Progenitor cell of endocrine pancreas (in vitro differentiated cells): ENCODE data around the gene DCAF4L1. TPM values are rescaled to one million over a fixed set of nuclear protein-coding genes. Genes with fewer than 3 reads are reported as not detected.
A peak's percentile ranks its signal among the peaks of the same experiment; 100 is the strongest.

Experiments
- DNase-seq: peaks from one replicate; pipeline ENCODE4 v3.0.0; 2021; ENCODE audit warnings: low spot score; ENCODE audit not compliant: unreplicated experiment
- H3K27ac Mint-ChIP-seq: 2 replicates; pipeline ENCODE4 v1.8.0; 2021; ENCODE audit warnings: mild to moderate bottlenecking, moderate library complexity, mixed read lengths
- H3K27me3 Mint-ChIP-seq: 2 replicates; pipeline ENCODE4 v1.8.0; 2021; ENCODE audit warnings: mixed read lengths
- H3K36me3 Mint-ChIP-seq: 2 replicates; pipeline ENCODE4 v1.8.0; 2022; ENCODE audit warnings: mixed read lengths; ENCODE audit not compliant: insufficient read depth
- H3K4me1 Mint-ChIP-seq: 2 replicates; pipeline ENCODE4 v1.8.0; 2021; ENCODE audit warnings: low read depth, mixed read lengths
- H3K4me3 Mint-ChIP-seq: 2 replicates; pipeline ENCODE4 v1.8.0; 2021; ENCODE audit warnings: low read depth, mild to moderate bottlenecking, moderate library complexity, mixed read lengths
- H3K9me3 Mint-ChIP-seq: 2 replicates; pipeline ENCODE4 v1.8.0; 2021; ENCODE audit warnings: low read depth, mixed read lengths
- total RNA-seq: library from RNA; stranded (reverse); gene quantifications from 2 replicates; pipeline ENCODE4 v1.2.1, GENCODE V29; 2021
- TF ChIP-seq, protein P1 (sequence below): fragments of 200-600 bp; sonication (generic); IDR thresholded peaks from one replicate; pipeline ENCODE4 v1.5.0; 2021; ENCODE audit warnings: antibody characterized with exemption, mild to moderate bottlenecking; ENCODE audit not compliant: unreplicated experiment

Gene DCAF4L1
- total RNA-seq, 1 donor from 2014 or later: 0.17 TPM

DNA sequence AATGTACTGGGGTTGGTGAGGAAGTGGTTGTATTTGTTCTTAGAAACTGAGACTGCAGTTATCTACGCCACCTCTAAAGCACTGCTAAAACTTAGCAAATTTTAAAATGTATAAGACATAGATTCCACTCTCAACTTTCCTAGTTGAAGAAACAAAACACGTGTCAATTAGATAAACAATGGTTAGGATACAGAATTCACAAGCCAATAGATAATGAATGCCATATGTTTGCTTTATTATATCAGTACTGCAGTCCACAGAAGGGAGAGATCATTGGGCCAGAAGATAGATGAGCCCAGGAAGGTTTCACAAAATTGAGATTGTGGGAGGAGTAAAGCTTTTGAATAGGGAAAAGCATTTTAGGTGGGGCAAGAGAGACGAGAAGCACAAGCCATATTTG is 32.0 kb upstream of the DCAF4L1 start:
- no peak for DNase-seq
- Mint-ChIP-seq H3K9me3 (no peaks in the 10 kb centered on the region), H3K27me3 (no peaks in the 10 kb centered on the region), H3K4me1 (no peaks in the 10 kb centered on the region), H3K36me3 (peaks cover 6% of the 10 kb centered on the region), H3K27ac (peak overlapping the region; percentile 1), H3K4me3 (no peak overlapping the region)
- TF ChIP-seq, protein P1, sequence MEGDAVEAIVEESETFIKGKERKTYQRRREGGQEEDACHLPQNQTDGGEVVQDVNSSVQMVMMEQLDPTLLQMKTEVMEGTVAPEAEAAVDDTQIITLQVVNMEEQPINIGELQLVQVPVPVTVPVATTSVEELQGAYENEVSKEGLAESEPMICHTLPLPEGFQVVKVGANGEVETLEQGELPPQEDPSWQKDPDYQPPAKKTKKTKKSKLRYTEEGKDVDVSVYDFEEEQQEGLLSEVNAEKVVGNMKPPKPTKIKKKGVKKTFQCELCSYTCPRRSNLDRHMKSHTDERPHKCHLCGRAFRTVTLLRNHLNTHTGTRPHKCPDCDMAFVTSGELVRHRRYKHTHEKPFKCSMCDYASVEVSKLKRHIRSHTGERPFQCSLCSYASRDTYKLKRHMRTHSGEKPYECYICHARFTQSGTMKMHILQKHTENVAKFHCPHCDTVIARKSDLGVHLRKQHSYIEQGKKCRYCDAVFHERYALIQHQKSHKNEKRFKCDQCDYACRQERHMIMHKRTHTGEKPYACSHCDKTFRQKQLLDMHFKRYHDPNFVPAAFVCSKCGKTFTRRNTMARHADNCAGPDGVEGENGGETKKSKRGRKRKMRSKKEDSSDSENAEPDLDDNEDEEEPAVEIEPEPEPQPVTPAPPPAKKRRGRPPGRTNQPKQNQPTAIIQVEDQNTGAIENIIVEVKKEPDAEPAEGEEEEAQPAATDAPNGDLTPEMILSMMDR: no peak

DNA sequence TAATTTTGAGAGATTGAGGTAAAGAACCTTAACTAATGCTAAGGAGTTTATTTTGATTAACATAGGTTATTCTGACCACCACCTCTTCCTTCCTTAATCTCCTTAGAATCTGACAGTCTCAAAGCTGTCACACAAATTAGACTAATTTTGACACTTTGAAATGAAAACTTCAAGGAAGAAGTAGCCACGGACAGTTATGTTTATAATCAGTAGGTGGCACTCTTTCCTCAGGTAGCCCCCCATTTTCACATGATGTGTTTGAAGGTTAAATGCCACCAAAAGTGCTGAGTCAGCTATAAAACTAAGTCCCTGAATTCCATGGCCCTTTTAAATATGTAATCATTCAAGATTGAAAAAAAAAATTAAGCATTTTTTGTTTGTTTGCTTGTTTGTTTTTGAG is 23.9 kb upstream of the DCAF4L1 start:
- TF ChIP-seq, protein P1: peak; percentile 55
- peaks cover 3% of the 10 kb centered on the region for H3K36me3 Mint-ChIP-seq
- no peaks in the 10 kb centered on the region for H3K4me1 Mint-ChIP-seq
- H3K27ac Mint-ChIP-seq: no peak overlapping the region
- H3K4me3 Mint-ChIP-seq: no peak overlapping the region
- H3K9me3 Mint-ChIP-seq: no peaks in the 10 kb centered on the region
- no peak for DNase-seq
- no peaks in the 10 kb centered on the region for H3K27me3 Mint-ChIP-seq

DNA sequence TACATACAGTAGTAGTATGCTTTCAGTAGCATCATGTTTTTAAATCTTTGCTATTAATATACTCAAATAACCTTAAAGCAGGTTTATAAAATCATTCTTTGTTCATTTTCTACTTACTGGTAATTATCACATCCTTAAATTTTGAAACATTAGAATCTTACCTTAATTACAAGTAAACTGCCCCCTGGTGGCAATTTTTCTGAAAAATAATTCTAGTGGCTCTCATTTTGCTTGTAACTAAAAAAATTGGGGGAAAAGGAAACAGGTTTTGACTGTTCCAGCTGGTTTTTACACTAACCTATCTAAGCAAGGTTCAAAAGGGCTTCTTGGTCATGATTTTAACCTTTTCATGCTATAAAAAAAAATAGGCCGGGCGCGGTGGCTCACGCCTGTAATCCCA is 18.5 kb upstream of the DCAF4L1 start:
- Mint-ChIP-seq H3K9me3 (peaks cover 4% of the 10 kb centered on the region), H3K4me1 (no peaks in the 10 kb centered on the region), H3K36me3 (peaks cover under 1% of the 10 kb centered on the region), H3K27ac (no peak overlapping the region), H3K4me3 (no peak overlapping the region), H3K27me3 (no peaks in the 10 kb centered on the region)
- TF ChIP-seq, protein P1: peak; percentile 46
- DNase-seq: no peak

DNA sequence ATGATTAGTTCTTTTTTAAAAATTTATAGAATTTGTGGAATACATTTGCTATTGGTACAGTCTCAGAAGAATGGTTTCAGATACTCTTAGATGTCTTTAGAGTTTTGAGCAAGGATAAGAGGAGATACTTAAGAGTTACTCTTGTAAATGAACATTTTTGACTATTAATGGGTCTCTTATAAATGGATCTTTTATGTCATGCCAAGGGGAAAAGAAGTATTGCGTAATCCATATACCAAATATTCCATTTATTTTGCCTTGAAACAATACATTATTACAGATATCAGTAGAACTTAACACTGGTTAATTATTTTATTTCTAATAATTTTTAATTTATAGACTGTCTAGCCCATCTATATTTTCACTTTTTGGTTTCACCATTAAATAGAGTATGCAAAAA is 17.2 kb upstream of the DCAF4L1 start:
- Mint-ChIP-seq H3K27me3 (no peaks in the 10 kb centered on the region), H3K9me3 (peaks cover 12% of the 10 kb centered on the region), H3K4me1 (no peaks in the 10 kb centered on the region), H3K27ac (no peak overlapping the region), H3K4me3 (no peak overlapping the region), H3K36me3 (peaks cover 2% of the 10 kb centered on the region)
- TF ChIP-seq, protein P1: no peak
- no peak for DNase-seq

DNA sequence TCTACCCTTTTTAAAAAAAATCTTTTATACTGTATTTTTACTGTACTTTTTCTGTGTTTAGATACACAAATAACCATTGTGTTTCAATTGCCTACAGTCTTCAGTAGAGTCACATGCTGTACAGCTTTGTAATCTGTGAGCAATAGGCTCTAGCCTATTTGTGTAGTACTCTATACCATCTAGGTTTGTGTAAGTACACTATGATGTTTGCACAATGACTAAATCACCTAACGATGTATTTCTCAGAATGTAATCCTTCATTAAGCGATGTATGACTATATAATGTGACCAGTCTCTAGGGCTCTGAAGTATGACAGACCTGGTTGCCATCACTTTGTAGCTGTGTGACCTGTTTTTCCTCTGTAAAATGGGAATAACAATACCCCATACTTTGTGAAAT is 14.2 kb upstream of the DCAF4L1 start:
- Mint-ChIP-seq H3K36me3 (peaks cover 2% of the 10 kb centered on the region), H3K27me3 (no peaks in the 10 kb centered on the region), H3K4me1 (no peaks in the 10 kb centered on the region), H3K4me3 (no peak overlapping the region), H3K9me3 (peaks cover 12% of the 10 kb centered on the region), H3K27ac (no peak overlapping the region)
- DNase-seq: no peak
- TF ChIP-seq, protein P1: no peak
